ENCODE data around the gene ZNF783.

GRCh38 chr7:149316606-149317005 is 54.6 kb downstream of the ZNF783 start:
- TF ChIP-seq CTCF (IDR thresholded peaks at IDR 0.05; ENCODE audit: low read depth, low read length) (no peak), EZH2phosphoT487 (IDR thresholded peaks at IDR 0.05; ENCODE audit: low read depth) (no peak)

All from OCI-LY3 (cell line).